Measurements from ENCODE around the gene GRIP2. TPM values are rescaled to one million over a fixed set of nuclear protein-coding genes. Genes with fewer than 3 reads are reported as not detected.

GRIP2 gene
- total RNA-seq, 1 donor from 2014 or later = 39.3 TPM

- no peak for ATAC-seq
- DNase-seq (ENCODE audit: missing footprints) = no peak
- intact Hi-C loops (cut with DNase I) = no loop called here
Observed at GRCh38 chr3:14502472-14502871, 37.7 kb downstream of the GRIP2 start.

- ATAC-seq (no peak), DNase-seq (ENCODE audit: missing footprints) (no peak)
- intact Hi-C loops (cut with DNase I) = no loop called here
Observed at GRCh38 chr3:14497321-14497720, 42.8 kb downstream of the GRIP2 start.

DNA sequence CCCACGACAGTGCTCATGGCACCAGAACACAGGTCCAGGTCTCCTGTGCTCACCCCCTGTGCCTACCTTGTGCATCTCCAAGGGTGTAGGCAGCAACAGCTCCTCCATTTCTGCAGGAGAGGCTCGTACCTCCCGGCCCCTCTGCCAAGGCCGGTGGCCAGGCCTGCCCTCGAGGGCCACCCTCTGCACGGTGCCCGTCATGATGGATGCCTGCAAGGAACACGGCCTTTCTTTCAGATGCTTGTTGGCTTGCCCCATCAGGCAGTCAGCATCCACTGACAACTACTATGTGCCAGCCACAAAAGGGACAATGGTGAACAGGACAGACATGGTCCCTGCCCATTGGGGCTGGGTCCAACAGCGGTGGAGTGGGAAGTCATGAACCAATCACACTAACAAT is 43.8 kb downstream of the GRIP2 start:
- intact Hi-C loops (cut with DNase I) = no loop called here
- ATAC-seq = no peak
- no peak for DNase-seq (ENCODE audit: missing footprints)

GRCh38 chr3:14494973-14495300 is 45.2 kb downstream of the GRIP2 start:
- intact Hi-C loops (cut with DNase I) = no loop called here
- DNase-seq (ENCODE audit: missing footprints) (no peak), ATAC-seq (no peak)

- ATAC-seq (no peak), DNase-seq (ENCODE audit: missing footprints) (no peak)
- intact Hi-C loops (cut with DNase I) = no loop called here
Observed at GRCh38 chr3:14494279-14494972, 45.7 kb downstream of the GRIP2 start.

DNA sequence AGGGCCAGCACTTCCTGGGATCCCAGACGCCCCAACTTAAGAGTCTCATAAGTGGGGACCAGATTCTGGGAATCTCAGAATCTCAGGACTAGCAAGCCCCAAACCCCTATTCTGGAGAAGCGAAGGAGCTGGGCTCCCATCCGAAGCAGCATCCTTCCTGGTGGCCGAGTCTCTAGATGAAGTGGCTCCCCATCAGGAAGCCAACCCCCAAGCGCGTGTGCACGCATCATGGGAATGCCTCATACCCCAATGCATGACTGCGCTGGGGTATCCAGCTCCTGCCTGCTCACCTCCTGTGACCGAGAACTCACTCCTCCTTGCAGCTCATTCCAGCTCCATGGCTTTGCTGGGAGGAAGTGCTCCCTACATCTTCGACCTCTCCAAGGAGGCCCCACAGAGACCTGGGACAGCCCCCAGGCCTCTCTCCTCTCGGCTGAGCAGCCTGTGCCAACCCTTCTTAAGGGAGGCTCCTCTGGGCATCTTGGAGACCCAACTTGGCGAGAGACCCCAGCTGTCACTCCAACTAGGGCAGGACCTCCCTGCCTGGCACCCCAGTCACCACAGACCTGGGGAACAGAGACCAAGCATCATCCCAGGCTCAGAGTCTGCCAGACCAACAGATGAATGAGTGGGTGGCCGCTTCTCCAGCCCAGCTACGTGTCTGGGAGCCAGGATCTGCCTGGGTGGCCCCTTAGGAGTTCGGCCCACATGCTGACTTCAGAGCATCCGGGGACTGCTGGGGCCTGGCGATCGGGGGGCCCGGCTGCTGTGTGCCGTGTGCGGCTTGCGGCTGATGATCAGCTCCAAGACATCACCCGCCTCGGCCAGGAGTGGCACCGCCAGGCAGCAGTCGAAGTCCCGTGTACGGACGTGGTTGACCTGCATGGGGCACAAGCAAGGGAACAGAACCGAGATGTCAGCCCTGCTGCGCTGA is 46.9 kb downstream of the GRIP2 start:
- DNase-seq (ENCODE audit: missing footprints) (no peak), ATAC-seq (no peak)
- intact Hi-C loops (cut with DNase I) = no loop called here

DNA sequence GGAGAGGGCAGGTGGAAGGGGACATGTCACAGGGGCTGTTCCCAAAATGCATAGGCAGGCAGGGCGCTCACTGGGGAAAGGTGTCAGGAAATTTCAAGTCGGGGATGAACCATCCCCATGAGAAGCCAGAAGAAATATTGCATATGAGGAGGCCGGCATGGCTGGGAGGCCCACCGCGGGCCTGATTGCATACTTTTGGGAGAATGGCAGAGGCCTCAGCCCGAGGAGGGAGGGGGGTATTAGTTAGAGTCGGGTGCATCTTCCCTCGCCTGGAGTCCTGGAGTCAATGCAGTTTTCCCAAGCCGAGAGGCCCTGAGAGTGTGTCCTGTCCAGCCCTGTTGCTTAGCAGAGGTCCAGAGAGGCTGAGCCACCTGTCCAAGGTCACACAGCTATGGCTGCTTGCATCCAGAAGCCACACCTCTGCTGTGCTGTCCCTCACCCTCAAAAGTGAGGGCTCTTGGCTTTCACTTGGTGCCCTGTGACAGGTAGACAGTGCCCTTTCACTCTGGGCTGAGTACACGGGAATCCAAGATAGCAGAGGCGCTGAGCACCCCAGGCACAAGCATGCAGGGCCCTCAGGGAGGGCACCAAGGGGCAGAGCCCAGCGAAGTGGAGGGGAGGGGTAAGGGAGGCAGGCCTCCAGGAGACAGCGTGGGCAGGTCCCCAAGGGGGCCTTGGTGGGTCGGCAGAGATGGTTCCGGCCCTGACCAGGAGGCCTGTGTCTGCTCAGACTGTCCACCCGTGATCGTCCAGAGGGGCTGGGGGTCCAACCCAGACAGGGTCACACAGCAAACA is 48.5 kb downstream of the GRIP2 start:
- intact Hi-C loops (cut with DNase I) = no loop called here
- DNase-seq (ENCODE audit: missing footprints) = no peak
- ATAC-seq = no peak

DNA sequence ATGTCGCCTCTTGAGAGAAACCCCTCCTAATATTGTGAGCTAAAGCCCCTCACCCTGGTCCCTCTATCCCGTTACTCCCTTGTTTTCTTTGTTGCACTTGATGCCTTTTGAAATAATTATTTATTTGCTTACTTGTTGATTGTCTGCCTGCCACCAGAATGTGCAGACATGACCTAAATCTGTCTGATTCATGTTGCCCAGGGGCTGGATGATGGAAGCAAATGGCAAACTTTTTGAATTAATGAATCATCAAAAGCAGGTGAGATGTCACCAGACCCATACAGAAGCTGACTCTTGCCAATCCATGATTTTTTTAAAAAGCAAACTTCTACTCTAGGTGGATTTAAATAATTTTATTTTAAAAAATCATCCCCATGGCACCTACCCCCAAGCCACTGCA is 49.3 kb downstream of the GRIP2 start:
- ATAC-seq (no peak), DNase-seq (ENCODE audit: missing footprints) (no peak)
- intact Hi-C loops (cut with DNase I) = no loop called here

- no peak for ATAC-seq
- DNase-seq (ENCODE audit: missing footprints) = no peak
- intact Hi-C loops (cut with DNase I) = no loop called here
Observed at GRCh38 chr3:14490255-14490654, 49.9 kb downstream of the GRIP2 start.

DNA sequence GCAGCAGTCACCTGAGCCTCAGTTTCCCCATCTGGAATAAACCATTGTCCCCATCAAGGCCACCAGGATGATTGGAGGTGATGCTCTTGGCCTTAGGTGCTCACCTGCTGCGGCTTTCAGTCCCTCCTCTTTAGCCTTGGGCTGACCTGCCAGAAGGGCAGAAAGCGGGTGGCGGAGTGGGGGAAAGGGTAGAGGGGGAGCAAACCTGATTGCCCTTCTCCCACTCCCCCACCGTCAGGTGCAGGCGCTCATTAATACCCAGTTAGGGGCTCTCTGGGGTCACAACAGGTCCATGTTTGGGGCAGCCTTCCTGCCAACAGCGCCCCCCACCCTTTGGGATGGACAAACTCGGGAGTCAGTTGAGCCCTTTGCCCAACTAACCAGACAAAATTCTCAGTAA is 50.5 kb downstream of the GRIP2 start:
- intact Hi-C loops (cut with DNase I) = no loop called here
- ATAC-seq (no peak), DNase-seq (ENCODE audit: missing footprints) (no peak)

- intact Hi-C loops (cut with DNase I) = no loop called here
- ATAC-seq = no peak
- DNase-seq (ENCODE audit: missing footprints) = no peak
Observed at GRCh38 chr3:14488286-14489041, 51.7 kb downstream of the GRIP2 start.

DNA sequence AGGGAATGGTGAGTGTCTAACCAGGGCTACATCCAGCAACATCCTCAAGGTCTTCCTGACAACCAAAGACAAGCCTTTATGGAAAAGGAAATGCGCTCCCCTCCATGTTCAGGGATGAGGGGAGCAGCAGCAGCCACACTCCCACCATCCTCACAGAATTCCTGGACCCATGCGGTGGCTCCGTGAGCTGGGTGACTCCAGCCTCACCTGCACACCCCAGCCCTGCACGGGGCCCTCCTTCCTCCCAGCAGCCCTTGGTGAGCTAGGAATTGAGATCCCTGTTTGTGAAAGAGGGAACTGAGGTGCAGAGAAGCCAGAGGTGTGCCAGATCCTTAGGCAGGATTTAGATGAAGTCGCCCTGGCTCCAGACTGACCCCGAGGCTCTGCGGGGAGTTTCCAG is 52.3 kb downstream of the GRIP2 start:
- intact Hi-C loops (cut with DNase I) = no loop called here
- DNase-seq (ENCODE audit: missing footprints) (no peak), ATAC-seq (no peak)

DNA sequence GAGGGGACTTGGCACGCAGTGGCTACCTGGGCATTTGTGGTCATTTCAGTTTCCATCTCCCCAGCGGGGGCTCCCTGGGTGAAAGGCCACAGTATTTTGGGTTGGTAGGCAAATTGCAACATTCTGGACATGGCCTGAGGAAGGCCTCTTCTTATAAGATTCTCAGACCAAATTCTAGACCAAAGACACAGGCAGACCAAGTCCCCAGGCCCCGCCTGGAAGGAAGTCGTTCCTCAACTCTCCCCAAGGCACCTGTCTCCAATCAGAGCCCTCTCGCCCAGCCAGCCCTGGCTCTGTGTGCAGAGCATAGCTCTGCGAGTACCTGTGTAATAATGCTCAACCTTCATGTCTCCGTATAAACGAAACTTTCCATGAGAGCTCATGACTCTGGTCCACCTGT is 53.1 kb downstream of the GRIP2 start:
- ATAC-seq (no peak), DNase-seq (ENCODE audit: missing footprints) (no peak)
- intact Hi-C loops (cut with DNase I) = no loop called here

DNA sequence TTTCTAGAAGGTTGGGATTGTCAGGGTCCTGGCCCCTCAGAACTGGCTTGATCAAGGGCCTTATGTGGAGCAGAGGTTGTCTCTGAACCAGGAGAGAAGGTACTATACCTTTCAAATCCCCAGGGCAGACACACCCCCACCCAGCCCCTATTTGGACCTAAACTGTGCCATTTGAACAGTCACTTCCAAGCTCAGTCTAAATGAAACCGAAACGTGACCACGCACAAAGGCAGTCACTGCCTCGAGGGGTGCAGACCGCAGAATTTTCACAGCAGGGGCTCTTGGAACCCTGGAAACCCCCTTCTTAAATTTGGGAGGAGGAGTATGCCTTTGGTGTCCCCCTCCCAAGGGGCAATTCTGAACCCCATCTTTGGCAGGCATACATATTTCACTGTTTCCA is 53.7 kb downstream of the GRIP2 start:
- no peak for ATAC-seq
- intact Hi-C loops (cut with DNase I) = no loop called here
- DNase-seq (ENCODE audit: missing footprints) = no peak

DNA sequence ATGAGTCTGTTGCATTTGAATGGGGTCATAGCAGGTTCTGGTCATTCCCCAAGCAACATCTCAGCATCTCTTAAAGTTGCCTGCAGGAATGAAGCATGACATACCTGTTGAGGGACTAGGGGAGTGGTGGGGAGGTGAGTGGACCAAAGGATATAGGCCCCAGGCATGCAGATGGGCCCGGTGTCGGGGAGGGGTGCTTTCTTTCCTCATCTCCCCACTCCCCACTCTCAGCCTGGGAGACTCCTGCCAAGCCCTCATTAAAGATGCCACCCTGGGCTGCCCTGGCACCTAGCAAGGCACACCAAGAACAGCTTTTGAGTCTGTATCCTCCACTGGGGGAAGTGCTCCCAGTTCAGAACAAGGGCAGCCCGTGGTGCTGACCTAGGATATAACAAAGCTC is 54.2 kb downstream of the GRIP2 start:
- ATAC-seq = no peak

DNA sequence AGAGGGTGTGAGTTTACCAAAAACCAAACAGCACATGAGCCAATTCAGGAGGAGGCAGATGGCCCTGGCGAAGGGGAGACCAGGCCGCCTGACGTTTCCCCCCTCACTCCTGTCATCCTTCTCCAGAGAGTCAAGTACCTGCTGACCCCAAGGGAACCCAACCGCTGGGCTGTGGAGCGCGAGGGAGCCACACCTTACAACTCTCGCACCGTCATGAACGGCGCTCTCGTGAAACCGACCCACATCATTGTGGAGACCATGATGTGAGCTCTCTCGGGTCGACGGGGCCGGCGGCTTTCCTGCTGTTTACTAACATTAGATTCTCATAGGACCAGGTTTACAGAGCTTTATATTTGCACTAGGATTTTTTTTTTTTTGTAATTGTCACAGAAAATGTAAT is 55.4 kb downstream of the GRIP2 start:
- ATAC-seq (no peak), DNase-seq (ENCODE audit: missing footprints) (no peak)
- intact Hi-C loops (cut with DNase I) = no loop called here

More for the DNA sequence above, 54.2 kb downstream of the GRIP2 start:
- DNase-seq (ENCODE audit: missing footprints) = no peak
- intact Hi-C loops (cut with DNase I) = no loop called here

DNA sequence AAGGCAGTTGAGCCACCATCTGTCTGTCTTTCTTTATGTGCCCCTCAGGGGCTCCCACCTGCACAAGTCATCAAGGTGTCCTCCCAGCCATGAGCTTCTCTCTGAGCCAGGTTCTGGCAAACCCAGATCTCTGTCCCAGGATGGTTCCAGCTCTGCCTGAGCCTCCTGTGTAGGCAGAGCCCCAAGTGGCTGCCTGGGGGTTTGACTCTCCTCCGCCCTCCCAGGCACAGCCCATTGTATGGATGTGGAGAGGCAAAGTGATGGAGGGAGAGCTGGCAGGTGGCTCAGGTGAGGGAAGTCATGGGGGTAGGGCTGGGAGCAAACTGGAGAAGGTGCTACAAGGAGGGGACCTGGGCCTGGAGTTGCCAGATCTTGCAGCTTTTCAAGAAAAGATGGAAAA is 56.9 kb downstream of the GRIP2 start:
- DNase-seq (ENCODE audit: missing footprints) = no peak
- ATAC-seq = no peak
- intact Hi-C loops (cut with DNase I) = no loop called here

DNA sequence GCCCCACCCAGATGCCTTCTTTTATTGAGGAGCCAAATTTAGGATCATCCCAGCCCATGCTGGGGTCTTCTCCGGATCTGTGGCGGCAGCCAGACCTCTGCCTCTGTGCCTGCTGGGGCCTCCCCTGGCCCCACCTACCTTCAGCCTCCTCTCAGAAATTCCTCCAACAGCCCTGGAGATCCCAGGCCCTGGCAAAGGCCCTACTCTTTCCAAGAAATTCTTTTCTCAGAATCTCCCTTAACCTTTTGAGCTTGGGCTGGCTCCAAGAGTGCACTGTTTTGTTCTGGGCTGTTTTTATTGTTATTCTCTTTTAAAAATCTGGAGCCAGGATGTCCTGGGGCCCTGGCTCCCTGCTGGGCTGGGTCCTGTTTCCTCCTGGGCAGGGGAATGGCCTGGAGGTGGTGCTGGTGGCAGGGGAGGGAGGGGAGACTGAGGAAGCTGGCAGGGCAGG is 57.8 kb downstream of the GRIP2 start:
- DNase-seq (ENCODE audit: missing footprints) (no peak), ATAC-seq (peak; percentile 52)
- intact Hi-C loops (cut with DNase I) = no loop called here

GRCh38 chr3:14481646-14482036 is 58.5 kb downstream of the GRIP2 start:
- ATAC-seq = no peak
- intact Hi-C loops (cut with DNase I) = no loop called here
- DNase-seq (ENCODE audit: missing footprints) = no peak
